ENCODE measurements around the gene RPS21.
"Not testable (repeated sequence)": the region's sequence is repeated elsewhere in the genome, so short reads cannot be mapped to it uniquely, and the experiment has no call there.

RPS21 gene

DNA sequence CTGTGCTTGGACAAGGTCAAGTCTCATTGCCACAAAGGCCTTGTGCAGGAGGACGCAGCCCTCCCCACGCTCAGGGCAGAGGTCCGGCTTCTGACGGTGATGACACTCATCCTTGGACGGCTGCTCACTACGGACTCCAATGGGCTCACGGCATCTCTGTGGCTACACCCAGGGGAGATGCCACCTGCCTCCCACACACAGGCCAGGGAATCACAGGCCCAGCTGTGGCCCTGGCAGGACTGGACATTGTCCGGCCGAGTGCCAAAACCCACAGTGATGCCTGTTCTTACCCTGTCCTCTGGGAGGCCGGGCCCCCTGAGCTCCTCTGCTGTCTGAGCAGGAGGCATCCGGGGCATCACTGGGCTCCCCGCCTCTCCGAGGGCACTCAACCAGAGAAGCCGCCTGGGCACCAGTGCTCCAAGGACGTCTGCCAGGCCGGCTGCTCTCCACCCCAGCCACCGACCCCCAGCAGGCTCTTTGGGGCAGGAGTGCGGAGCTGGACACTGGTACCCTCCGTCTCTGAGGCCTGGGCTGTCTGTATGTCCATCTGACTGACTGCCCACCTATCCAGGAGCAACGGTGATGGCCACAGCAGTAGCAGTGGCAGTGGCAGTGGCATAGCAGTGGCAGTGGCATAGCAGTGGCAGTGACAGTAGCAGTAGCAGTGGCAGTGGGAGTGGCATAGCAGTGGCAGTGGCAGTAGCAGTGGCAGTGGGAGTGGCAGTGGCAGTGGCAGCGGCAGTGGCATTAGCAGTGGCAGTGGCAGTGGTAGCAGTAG lies 38.6 kb downstream of the RPS21 start:
- no peak for DNase-seq (ENCODE audit: low read depth, low spot score)

DNA sequence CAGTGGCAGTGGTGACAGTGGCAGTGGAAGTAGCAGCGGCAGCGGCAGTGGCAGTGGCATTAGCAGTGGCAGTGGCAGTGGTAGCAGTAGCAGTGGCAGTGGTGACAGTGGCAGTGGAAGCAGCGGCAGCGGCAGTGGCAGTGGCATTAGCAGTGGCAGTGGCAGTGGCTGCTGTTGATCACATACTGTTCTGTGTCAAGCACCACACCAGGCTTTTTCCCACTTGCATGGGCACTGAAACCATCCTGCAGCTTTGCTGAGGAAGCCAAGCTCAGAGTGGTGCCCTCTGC lies 39.1 kb downstream of the RPS21 start:
- DNase-seq (ENCODE audit: low read depth, low spot score), result not testable (repeated sequence)

DNA sequence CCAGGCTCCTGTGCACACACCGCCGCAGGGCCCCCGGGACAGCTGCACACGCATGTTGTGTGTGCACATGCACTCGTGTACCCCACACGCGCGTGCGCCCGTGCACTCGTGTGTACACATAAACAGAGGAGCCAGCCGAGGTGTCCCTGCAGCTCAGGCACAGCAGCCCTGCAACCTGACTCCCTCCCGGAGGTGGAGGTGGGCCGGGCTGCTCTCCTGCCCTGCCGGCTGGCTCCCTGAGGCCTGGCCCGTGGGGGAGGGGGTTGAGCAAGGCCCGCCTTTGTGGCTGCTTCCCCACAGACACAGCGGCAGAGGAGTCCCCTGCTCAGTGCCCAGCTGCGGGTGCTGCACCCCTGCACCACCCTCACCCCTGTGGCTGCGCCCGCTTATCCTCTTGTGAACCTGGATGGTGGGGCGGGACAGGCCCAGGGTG lies 39.8 kb downstream of the RPS21 start:
- DNase-seq (ENCODE audit: low read depth, low spot score), result no peak

DNA sequence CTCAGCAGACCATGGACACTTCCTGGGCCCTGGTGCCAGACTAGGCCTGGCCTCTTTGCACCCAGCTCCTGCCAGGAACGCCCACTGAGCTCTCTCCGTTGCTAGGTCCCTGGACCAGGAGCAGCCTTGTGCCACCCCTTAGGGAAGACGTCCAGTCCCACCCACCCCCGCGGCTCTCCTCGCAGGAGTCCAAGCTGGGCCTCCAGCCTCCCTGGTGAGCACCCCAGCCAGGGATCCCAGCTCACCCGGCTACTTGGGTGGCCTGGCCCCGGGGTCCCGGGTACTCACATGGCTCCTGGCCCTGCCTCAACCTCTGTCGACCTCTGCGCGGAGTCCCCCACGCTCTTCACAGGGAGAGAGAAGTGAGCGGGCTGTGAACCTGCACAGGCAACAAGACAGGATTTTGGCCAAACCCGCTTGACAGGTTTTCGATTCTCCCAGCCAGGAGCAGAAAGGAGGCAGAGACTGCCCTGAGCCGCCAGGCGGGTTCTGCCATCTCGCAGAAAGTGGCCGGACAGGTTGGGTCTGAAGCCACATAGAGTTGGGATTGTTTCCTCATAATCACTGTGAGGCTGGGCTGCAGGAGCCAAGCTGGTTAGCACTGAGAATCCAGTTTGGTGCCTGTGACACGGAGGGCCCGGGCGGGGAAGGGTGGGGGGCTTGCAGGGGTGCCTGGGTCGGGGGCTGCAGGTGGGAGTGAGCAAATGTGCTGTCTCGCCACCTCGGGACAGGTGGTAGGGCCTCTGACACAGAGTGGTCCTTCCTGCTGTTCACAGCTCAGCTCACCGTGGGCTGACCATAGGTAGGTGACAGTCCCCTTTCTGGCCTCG lies 40.5 kb downstream of the RPS21 start, which contains the start of gene RBBP8NL:
Gene RBBP8NL (minus strand): TSS at position 368 of the 830 bp plus-strand sequence. CDS start 7,892 bp downstream, outside the sequence.
- no peak for DNase-seq (ENCODE audit: low read depth, low spot score)

DNA sequence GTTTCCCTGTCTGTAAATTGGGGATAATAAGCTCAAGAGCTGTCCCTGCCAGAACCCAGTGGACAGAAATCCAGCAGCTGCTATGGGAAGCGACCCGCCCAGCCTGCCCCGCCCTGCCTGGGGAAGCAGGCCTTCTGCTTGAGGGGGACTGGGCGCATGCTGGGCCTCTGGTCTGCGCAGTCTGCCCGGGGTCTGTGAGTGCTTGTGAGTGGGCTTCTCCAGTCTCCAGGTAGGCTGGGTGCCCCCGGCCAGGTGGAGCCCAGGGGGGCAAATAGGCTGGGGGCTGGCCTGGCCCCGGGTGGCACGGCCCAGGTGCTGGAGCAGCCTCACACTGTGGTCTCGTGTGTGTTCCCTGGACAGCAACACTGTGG lies 41.1 kb downstream of the RPS21 start:
- DNase-seq (ENCODE audit: low read depth, low spot score), result no peak

DNA sequence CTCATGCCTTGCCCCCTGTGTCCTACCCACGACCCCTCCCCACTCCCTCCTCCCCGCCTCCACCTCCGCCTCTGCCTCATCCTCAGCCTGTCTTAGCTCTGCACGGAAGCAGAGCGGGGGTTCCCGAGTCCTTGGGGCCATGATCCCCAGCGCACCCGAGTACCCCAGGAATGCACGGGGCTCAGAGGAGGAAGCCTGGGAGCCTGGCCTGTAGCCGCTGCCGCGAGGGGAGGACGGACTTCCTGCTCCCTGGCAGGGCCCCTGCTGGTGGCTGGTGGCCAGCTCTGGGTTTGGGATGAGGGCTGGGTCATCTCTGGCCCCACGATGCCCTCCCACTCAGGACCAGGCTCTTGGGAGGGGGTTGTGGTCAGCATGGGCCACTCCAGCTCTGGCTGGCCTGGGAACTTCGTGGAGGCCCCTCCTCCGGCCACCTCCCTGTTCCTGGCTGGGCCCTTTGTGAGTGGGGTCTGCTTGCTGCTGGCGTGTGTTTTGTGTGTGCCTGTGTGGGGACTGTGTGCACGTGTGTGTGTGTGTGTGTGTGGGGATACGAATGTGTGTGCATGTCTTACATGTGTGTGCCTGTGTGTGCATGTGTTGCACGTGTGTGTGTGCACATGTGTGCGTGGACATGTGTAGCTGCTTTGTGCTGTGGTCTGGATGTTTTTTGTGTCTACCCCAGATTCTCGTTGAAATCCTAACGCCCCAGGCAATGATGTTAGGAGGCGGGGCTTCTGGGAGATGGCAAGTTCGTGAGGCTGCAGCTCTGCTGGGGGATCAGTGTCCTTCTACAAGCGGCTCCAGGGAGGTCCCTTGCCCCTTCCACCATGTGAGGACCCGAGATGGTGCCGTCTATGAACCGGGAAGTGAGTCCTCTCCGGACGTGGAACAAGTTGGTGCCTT lies 41.7 kb downstream of the RPS21 start:
- DNase-seq (ENCODE audit: low read depth, low spot score), result no peak

DNA sequence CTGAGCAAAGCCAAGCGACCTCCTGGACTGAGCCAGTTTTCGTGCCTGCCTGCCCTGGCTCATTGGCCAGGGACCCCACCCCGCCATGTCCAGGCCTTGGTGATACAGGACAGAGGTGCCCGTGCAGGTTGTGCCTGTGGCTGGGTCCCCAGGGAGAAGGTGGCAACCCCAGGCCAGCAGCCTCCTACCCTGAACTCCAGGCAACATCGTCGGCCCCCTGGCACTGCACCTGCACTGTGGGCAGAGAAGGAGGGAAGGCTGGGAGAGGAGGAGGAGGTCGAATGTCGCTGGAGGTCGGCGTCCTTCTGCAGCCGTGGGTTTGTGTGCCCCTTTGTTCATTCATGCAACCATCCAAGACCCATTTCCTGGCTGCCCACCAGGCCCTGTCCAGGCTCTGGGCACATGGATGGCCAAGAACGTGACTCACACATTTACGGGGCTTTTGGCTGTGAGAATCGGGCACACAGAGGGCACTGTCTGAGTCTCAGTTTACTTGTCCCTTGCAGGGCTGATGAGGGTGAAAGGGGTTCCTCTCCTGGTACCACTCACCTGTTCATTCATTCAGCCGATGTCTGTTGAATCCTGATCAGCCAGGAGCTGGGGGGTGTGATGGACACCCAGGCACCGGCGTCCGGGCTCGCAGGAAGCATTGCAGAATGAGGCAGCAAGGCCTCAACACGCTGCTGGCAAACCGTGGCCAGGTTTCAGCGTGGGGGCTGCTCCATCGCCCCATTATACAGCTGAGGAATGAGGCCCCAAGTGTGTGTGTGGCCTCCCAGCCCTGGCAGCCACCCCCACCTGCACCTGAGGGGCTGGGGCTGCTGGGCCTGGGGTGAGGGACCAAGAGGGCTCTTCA lies 42.8 kb downstream of the RPS21 start:
- DNase-seq (ENCODE audit: low read depth, low spot score), result no peak

DNA sequence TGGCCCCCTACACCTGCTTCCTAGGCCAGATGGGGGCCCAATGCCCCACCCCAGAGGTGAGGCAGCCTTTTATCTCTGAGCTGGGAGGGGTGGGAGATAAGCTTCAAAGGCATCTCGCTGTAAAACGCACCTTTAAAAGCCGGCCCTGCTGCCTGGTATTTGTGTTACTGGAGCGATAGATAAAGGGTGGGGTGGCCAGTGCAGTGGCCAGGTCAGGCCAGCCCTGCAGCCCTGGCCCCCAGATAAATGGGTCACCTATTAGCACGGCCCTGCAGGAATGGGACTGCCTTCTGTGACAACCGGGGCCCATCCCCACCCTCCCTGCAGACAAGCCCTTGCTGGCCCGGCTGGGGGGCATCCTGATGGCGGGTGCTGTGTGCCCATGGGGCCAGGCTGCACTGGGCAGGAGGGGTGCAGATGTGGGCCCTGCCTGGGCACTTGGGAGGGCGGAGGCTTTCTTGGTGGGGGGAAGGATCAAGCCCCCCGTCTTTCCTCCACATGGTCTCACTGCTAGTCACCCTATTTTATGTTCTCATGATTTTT lies 43.5 kb downstream of the RPS21 start:
- no peak for DNase-seq (ENCODE audit: low read depth, low spot score)

DNA sequence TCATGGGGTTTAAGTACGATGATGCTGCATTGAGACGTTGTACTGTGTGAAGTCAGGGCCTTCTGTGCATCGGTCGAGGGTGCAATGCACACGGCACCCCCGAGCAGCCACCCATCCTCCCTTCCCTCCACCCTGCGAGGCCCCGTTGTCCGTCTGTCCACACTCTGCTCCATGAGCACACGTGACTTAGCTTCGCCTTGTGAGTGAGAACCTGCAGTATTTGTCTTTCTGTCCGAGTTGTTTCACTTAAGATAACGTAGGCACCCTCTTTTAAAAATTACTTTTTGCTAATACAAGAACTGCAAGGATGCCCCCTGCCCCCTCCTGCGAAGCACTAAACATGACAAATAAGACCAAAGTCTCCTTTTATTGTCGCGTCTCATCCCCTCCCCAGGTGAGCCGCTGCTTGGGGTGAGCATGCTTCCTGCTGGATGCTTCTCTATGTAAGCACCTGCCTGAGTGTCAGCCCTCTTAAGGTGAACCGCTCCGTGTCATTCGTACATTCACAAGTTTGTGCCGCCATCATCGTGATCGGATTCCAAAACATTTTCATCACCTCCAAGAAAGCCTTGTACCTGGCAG lies 44.1 kb downstream of the RPS21 start:
- DNase-seq (ENCODE audit: low read depth, low spot score), result no peak

DNA sequence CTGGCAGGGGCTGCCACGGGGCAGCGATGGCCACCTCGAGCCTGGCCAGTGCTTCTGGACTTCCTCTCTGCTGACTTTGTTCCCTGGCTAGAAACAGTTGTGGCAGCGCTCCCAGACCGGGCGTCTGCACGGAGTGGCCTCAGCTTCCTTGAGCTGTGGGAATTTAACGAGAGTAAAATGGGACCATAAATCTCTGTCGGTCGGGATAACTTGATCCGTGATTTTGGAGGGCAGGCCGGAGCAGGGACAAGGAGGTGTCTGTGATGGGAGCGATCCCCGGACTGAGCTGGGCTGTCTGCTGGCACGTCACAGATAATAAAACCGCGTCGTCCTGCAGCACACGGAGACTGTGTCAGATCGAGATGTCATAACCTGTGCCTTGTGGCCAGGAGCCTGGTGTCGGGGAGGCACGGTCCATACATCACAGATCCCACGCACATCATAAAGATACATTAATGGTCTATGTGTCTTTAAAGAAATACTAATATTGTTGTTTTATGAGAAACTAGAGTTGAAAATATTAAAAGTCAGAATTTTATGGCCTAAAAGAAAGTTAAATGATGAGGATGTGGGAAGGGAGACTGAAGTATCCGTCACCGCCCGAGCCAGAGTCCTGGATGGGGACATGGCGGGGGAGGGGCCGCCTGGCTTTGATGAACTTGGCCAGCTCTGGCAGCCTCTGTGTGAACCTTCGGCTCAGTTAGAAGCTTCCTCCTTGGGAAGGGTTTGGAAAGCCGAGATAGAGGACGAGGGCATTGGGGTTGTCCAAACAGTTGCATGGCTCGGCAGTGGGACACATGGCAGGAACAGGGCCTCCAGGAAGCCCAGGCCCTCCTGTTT lies 47.0 kb downstream of the RPS21 start:
- DNase-seq (ENCODE audit: low read depth, low spot score), result no peak

DNA sequence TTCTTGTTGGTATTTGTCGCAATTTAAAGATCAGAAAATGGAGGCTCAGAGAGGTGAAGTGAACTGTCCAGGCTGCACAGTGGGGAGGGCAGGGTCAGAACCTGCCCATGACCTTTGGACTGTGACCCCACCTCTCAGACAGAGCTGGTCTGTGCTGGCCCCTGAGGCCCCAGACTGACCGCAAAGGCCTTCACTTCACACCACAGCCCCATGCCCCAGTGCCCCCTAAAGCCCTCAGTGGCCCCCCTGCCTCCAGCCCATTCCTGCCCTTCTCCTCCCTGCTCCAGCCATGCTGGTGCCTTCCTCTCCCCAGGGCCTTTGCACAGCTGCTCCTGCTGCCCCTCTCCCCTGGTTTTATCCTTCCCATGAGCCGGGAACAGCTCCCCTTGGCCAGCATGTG lies 49.8 kb downstream of the RPS21 start:
- DNase-seq (ENCODE audit: low read depth, low spot score), result no peak

DNA sequence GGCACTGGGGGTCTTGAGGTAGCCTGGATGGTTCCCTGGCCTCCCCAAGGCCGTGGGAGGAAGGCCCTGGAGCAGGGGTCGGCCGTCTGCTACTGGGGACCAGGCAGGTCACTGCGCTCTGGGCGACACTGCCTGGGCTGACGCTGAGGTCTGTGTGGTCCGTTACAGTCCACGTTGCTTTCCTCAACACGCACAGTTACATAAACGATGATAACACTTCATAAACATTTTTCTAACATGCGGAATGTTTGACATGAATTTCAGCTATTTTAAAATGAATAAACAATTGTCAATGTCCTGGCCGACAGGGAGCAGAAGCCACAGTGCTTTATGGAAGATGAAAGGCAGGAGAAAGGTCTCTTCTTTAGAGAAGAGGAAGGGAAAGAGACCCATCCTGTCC lies 50.6 kb downstream of the RPS21 start:
- no peak for DNase-seq (ENCODE audit: low read depth, low spot score)

DNA sequence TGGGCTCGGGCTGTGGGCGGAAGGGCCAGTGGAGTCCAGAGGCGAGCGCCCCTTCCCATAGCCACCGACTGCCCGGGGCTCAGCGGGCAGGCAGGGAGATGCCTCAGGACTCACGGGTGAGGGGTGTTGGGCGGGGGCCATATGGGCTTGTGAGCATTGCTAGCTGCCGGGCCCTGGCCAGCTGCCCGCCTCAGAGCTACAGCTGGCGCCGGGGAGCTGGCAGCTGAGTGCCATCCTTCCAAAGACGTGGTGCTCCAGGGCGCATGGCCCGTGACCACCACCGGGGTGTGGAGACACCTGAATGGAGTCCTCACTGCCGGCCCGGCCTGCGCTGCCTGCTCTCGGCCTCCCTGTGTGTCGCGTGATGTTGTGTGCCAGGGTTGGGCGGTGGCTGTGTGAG lies 51.0 kb downstream of the RPS21 start:
- no peak for DNase-seq (ENCODE audit: low read depth, low spot score)
